Prostate gland (tissue), 2 donors: Measurements from ENCODE around the gene MAP7D3. TPM values are rescaled to one million over a fixed set of nuclear protein-coding genes. Genes with fewer than 3 reads are reported as not detected.

Source experiments
- DNase-seq: peaks from one replicate; pipeline ENCODE4 v3.0.0-alpha.2; 2019; ENCODE audit warnings: low spot score
- H3K27ac ChIP-seq, 2 donors: fragments of 200-600 bp; sonication (generic); 2 replicates each; pipeline ENCODE4 v1.5.1; 2017 to 2019
- H3K27me3 ChIP-seq: fragments of 200-600 bp; sonication (generic); replicated peaks from 2 replicates; pipeline ENCODE4 v1.5.1; 2019; ENCODE audit not compliant: insufficient read depth
- H3K36me3 ChIP-seq, 2 donors: fragments of 200-600 bp; sonication (generic); 1 replicate in 1 of 2; 2 replicates in 1 of 2; pipeline versions ENCODE4 v1.5.1 to v1.8.1; 2017 to 2019
- H3K4me1 ChIP-seq: fragments of 200-600 bp; sonication (generic); replicated peaks from 2 replicates; pipeline ENCODE4 v1.5.1; 2019
- H3K4me3 ChIP-seq, 2 donors: fragments of 200-600 bp; sonication (generic); 2 replicates each; pipeline ENCODE4 v1.5.1; 2017 to 2019
- H3K9me3 ChIP-seq: fragments of 200-600 bp; sonication (generic); 2 replicates; pipeline ENCODE4 v1.5.1; 2017
- POLR2A ChIP-seq: fragments of 450-650 bp; IDR thresholded peaks from one replicate; pipeline ENCODE4 v1.6.1; 2016; ENCODE audit warnings: antibody characterized with exemption, mild to moderate bottlenecking
- POLR2AphosphoS5 ChIP-seq: sonication (generic); formaldehyde crosslinking; IDR thresholded peaks from one replicate; pipeline ENCODE4 v1.6.1; 2017; ENCODE audit warnings: antibody characterized with exemption
- WGBS: methylation state at CpG from one replicate; pipeline ENCODE4 v1.1.5; 2018; 5-methylcytosine and 5-hydroxymethylcytosine counted together
- intact Hi-C: fragments of 100-400 bp; cut with DNase I; formaldehyde crosslinking; loops from one replicate; pipeline ENCODE4 v1.14.2; 2022
- total RNA-seq, 2 donors: library from RNA; depleted of rRNA; stranded (reverse); fragments of >200 nt; gene quantifications; one replicate each; pipeline ENCODE4 v1.1.0, GENCODE V29; 2016
- TF ChIP-seq, protein P1 (sequence below), 4 experiments: fragments of 200-600 bp in 2 of 4; fragments of 450-650 bp in 2 of 4; sonication (generic) in 2 of 4; IDR thresholded peaks; 1 replicate in 3 of 4; 2 replicates in 1 of 4; pipeline ENCODE4 v1.5.1; 2016 to 2019; ENCODE audit warnings: antibody characterized with exemption in 4 of 4, mild to moderate bottlenecking in 2 of 4, moderate library complexity in 2 of 4

MAP7D3 gene
- total RNA-seq, 2 donors from 2014 or later = 6.1 to 22.8 TPM

- Histone ChIP-seq H3K4me3 (no peak overlapping the region), H3K27me3 (no peaks in the 10 kb centered on the region), H3K9me3 (no peaks in the 10 kb centered on the region), H3K4me1 (no peaks in the 10 kb centered on the region), H3K27ac (no peak overlapping the region), H3K36me3 (no peaks in the 10 kb centered on the region)
- WGBS = 81% methylated on average over 5 of the region's 5 CpGs
- TF ChIP-seq POLR2A = no peak
- TF ChIP-seq, protein P1, sequence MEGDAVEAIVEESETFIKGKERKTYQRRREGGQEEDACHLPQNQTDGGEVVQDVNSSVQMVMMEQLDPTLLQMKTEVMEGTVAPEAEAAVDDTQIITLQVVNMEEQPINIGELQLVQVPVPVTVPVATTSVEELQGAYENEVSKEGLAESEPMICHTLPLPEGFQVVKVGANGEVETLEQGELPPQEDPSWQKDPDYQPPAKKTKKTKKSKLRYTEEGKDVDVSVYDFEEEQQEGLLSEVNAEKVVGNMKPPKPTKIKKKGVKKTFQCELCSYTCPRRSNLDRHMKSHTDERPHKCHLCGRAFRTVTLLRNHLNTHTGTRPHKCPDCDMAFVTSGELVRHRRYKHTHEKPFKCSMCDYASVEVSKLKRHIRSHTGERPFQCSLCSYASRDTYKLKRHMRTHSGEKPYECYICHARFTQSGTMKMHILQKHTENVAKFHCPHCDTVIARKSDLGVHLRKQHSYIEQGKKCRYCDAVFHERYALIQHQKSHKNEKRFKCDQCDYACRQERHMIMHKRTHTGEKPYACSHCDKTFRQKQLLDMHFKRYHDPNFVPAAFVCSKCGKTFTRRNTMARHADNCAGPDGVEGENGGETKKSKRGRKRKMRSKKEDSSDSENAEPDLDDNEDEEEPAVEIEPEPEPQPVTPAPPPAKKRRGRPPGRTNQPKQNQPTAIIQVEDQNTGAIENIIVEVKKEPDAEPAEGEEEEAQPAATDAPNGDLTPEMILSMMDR (IDR thresholded peaks at IDR 0.05) = no peak
- no peak for TF ChIP-seq POLR2AphosphoS5
- intact Hi-C loops = no loop called here
- no peak for DNase-seq
These were observed 11.0 kb upstream of the MAP7D3 start for GRCh38 chrX:136262243-136262642.

DNA sequence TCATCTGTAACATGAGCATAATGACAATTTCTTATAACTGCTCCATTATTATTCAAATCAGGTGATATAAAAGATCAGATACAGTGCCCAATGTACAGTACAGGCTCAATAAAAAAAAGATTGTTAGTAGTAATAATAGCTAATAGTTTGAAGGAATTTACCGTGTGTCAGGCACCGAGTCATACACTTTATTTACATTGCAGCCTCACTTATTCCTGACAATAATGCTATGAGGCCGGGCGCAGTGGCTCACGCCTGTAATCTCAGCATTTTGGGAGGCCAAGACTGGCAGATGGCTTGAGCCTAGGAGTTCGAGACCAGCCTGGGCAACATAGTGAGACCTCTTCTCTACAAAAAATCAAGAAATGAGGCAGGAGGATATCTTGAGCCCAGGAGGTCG lies 10.1 kb upstream of the MAP7D3 start:
- no peak for TF ChIP-seq POLR2A
- TF ChIP-seq, protein P1 (IDR thresholded peaks at IDR 0.05) = no peak
- no peak for TF ChIP-seq POLR2AphosphoS5
- intact Hi-C loops = no loop called here

DNA sequence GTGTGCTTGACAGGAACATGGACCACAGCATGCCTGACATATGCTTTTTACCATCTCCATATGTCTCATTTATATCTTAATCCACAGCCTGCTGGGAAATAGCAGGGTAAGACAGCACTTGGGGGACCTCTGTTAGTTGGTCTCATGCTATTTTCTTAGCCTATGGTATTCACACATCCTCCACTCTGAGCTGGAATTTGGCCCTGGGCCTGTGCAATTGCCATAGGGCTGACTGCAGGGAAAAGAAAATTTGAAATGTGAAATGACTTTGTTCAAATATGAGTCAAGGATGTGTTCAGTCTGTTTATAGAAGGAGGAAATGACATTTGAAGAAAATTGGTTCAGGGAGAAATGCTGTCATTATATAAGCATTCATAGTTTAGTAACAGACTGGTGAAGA lies 9.6 kb upstream of the MAP7D3 start:
- Histone ChIP-seq H3K4me1 (no peaks in the 10 kb centered on the region), H3K4me3 (no peak overlapping the region), H3K9me3 (no peaks in the 10 kb centered on the region), H3K27me3 (no peaks in the 10 kb centered on the region), H3K36me3 (no peaks in the 10 kb centered on the region), H3K27ac (no peak overlapping the region)
- no peak for TF ChIP-seq POLR2AphosphoS5
- TF ChIP-seq, protein P1 (IDR thresholded peaks at IDR 0.05) = no peak
- no peak for TF ChIP-seq POLR2A
- intact Hi-C loops = no loop called here
- no peak for DNase-seq

More for the DNA sequence above, 10.1 kb upstream of the MAP7D3 start:
- no peak overlapping the region for H3K27ac ChIP-seq
- H3K27me3 ChIP-seq = no peaks in the 10 kb centered on the region
- H3K4me1 ChIP-seq = no peaks in the 10 kb centered on the region
- no peaks in the 10 kb centered on the region for H3K9me3 ChIP-seq
- H3K4me3 ChIP-seq = no peak overlapping the region
- no peak for DNase-seq
- 90% methylated on average over 7 of the region's 7 CpGs for WGBS
- H3K36me3 ChIP-seq = no peaks in the 10 kb centered on the region

- Histone ChIP-seq H3K36me3 (no peaks in the 10 kb centered on the region), H3K4me3 (no peak overlapping the region), H3K27ac (no peak overlapping the region), H3K4me1 (no peaks in the 10 kb centered on the region), H3K9me3 (no peaks in the 10 kb centered on the region), H3K27me3 (no peaks in the 10 kb centered on the region)
- intact Hi-C loops = no loop called here
- 47% methylated on average over 4 of the region's 4 CpGs for WGBS
- TF ChIP-seq POLR2A (no peak), POLR2AphosphoS5 (no peak)
- TF ChIP-seq, protein P1 (IDR thresholded peaks at IDR 0.05) = no peak
- no peak for DNase-seq
These were observed 8.3 kb upstream of the MAP7D3 start for GRCh38 chrX:136259543-136259942.

- TF ChIP-seq POLR2A (no peak), POLR2AphosphoS5 (no peak)
- TF ChIP-seq, protein P1 (IDR thresholded peaks at IDR 0.05) = no peak
- Histone ChIP-seq H3K9me3 (no peaks in the 10 kb centered on the region), H3K4me1 (no peaks in the 10 kb centered on the region), H3K27me3 (no peaks in the 10 kb centered on the region), H3K4me3 (no peak overlapping the region), H3K36me3 (no peaks in the 10 kb centered on the region), H3K27ac (no peak overlapping the region)
- WGBS = 76% methylated on average over 1 of the region's 1 CpG
- DNase-seq = no peak
- intact Hi-C loops = no loop called here
These were observed 7.8 kb upstream of the MAP7D3 start for GRCh38 chrX:136258951-136259350.
